Neuronal stem cell (in vitro differentiated cells): ENCODE measurements around the gene KIF22.

ENCODE experiments used
- DNase-seq: peaks from one replicate; pipeline ENCODE4 v3.0.0-alpha.2; 2013; ENCODE audit warnings: low spot score
- H2AFZ ChIP-seq: one replicate; pipeline ENCODE4 v1.6.1; 2013; ENCODE audit warnings: mild to moderate bottlenecking, low read length, inconsistent platforms
- H2AK5ac ChIP-seq: 2 replicates; pipeline ENCODE4 v1.6.1; 2013; ENCODE audit warnings: low read depth, mild to moderate bottlenecking, inconsistent platforms, low read length, moderate library complexity, mixed read lengths
- H2BK120ac ChIP-seq: 2 replicates; pipeline ENCODE4 v1.6.1; 2013; ENCODE audit warnings: low read depth, mild to moderate bottlenecking, inconsistent platforms, low read length, moderate library complexity, mixed read lengths
- H2BK12ac ChIP-seq: one replicate; pipeline ENCODE4 v1.6.1; 2013; ENCODE audit warnings: low read length, inconsistent platforms
- H2BK15ac ChIP-seq: 2 replicates; pipeline ENCODE4 v1.6.1; 2013; ENCODE audit warnings: mild to moderate bottlenecking, low read length, inconsistent platforms, mixed read lengths
- H2BK5ac ChIP-seq: one replicate; pipeline ENCODE4 v1.6.1; 2013; ENCODE audit warnings: inconsistent platforms, mild to moderate bottlenecking, low read length, moderate library complexity
- H3K14ac ChIP-seq: one replicate; pipeline ENCODE4 v1.6.1; 2013; ENCODE audit warnings: low read length, inconsistent platforms
- H3K18ac ChIP-seq: 2 replicates; pipeline ENCODE4 v1.6.1; 2013; ENCODE audit warnings: low read length, inconsistent platforms
- H3K23ac ChIP-seq: 2 replicates; pipeline ENCODE4 v1.6.1; 2013; ENCODE audit warnings: low read depth, mild to moderate bottlenecking, mixed read lengths, low read length, inconsistent platforms; ENCODE audit not compliant: poor library complexity
- H3K27ac ChIP-seq: replicated peaks from 3 replicates; pipeline ENCODE4 v1.5.1; 2013; ENCODE audit warnings: low read length, inconsistent platforms
- H3K27me3 ChIP-seq, 3 experiments: 2 replicates each; pipeline ENCODE4 v1.6.1; 2013; ENCODE audit warnings: low read length in 3 of 3, mild to moderate bottlenecking in 2 of 3, inconsistent platforms in 1 of 3, low read depth in 1 of 3, mixed read lengths in 1 of 3, moderate library complexity in 1 of 3; ENCODE audit not compliant: control insufficient read depth in 3 of 3, insufficient read depth in 3 of 3
- H3K36me3 ChIP-seq, 2 donors: replicated peaks in 1 of 2; 2 replicates each; pipeline ENCODE4 v1.6.1; 2013; ENCODE audit warnings: low read length in 2 of 2; ENCODE audit not compliant: control insufficient read depth in 2 of 2, insufficient read depth in 2 of 2
- H3K4ac ChIP-seq: 2 replicates; pipeline ENCODE4 v1.6.1; 2013; ENCODE audit warnings: inconsistent platforms, mild to moderate bottlenecking, low read length, moderate library complexity
- H3K4me1 ChIP-seq, 2 donors: 1 replicate in 1 of 2; 2 replicates in 1 of 2; pipeline ENCODE4 v1.6.1; 2013; ENCODE audit warnings: low read length in 2 of 2, low read depth in 1 of 2; ENCODE audit not compliant: control insufficient read depth in 2 of 2, insufficient read depth in 1 of 2
- H3K4me2 ChIP-seq: one replicate; pipeline ENCODE4 v1.6.1; 2013; ENCODE audit warnings: mild to moderate bottlenecking, low read length, inconsistent platforms; ENCODE audit not compliant: insufficient read depth, poor library complexity, severe bottlenecking
- H3K4me3 ChIP-seq, 2 donors: 2 replicates each; pipeline ENCODE4 v1.5.1; 2013; ENCODE audit warnings: low read length in 2 of 2, mild to moderate bottlenecking in 2 of 2, inconsistent platforms in 1 of 2, moderate library complexity in 1 of 2
- H3K79me1 ChIP-seq: one replicate; pipeline ENCODE4 v1.6.1; 2013; ENCODE audit warnings: low read depth, mild to moderate bottlenecking, inconsistent platforms, low read length, moderate library complexity
- H3K9ac ChIP-seq: one replicate; pipeline ENCODE4 v1.6.1; 2013; ENCODE audit warnings: mild to moderate bottlenecking, low read depth, low read length, inconsistent platforms; ENCODE audit not compliant: poor library complexity
- H3K9me3 ChIP-seq, 2 donors: replicated peaks in 1 of 2; 2 replicates each; pipeline versions ENCODE3 to v1.6.1; 2013; ENCODE audit warnings: low read length in 2 of 2, mild to moderate bottlenecking in 2 of 2, inconsistent platforms in 1 of 2, low read depth in 1 of 2, mixed read lengths in 1 of 2, moderate library complexity in 1 of 2; ENCODE audit not compliant: control insufficient read depth in 2 of 2, insufficient read depth in 1 of 2
- H4K8ac ChIP-seq: one replicate; pipeline ENCODE4 v1.6.1; 2013; ENCODE audit warnings: low read depth, mild to moderate bottlenecking, inconsistent platforms, low read length, moderate library complexity
- H4K91ac ChIP-seq: one replicate; pipeline ENCODE4 v1.6.1; 2013; ENCODE audit warnings: low read length, low read depth, mild to moderate bottlenecking, inconsistent platforms; ENCODE audit not compliant: poor library complexity
- WGBS, 2 donors: extraction: QIAGEN DNeasy Blood & Tissue Kit; methylation state at CpG; one replicate each; pipeline ENCODE4 v1.1.7; 2013; ENCODE audit warnings: missing lambda C conversion rate in 2 of 2, mixed read lengths in 1 of 2; ENCODE audit not compliant: insufficient read length in 2 of 2, insufficient replicate concordance in 1 of 2; ENCODE audit errors: extremely low coverage in 2 of 2; 5-methylcytosine and 5-hydroxymethylcytosine counted together

KIF22 gene

GRCh38 chr16:29824589-29825144, 34.1 kb downstream of the KIF22 start:
- H3K4me1 ChIP-seq, result peaks cover 2 to 13% of the 10 kb centered on the region in 2 donors
- no peak overlapping the region for H2BK15ac ChIP-seq
- no peak overlapping the region for H3K4ac ChIP-seq
- H3K27ac ChIP-seq, result no peak overlapping the region
- H2BK120ac ChIP-seq, result no peak overlapping the region
- no peak overlapping the region for H2AFZ ChIP-seq
- no peak overlapping the region for H3K4me3 ChIP-seq
- H3K23ac ChIP-seq, result no peak overlapping the region
- H3K9me3 ChIP-seq, result no peaks in the 10 kb centered on the region
- H3K79me1 ChIP-seq, result no peaks in the 10 kb centered on the region
- H3K14ac ChIP-seq, result no peak overlapping the region
- H4K91ac ChIP-seq, result no peak overlapping the region
- H4K8ac ChIP-seq, result no peak overlapping the region
- peak overlapping the region; percentile 1 for H3K18ac ChIP-seq
- no peak for DNase-seq
- no peak overlapping the region for H3K4me2 ChIP-seq
- H3K36me3 ChIP-seq, result peaks cover 12% of the 10 kb centered on the region in 2 donors
- H3K27me3 ChIP-seq, result no peaks in the 10 kb centered on the region
- no peak overlapping the region for H2AK5ac ChIP-seq
- no peak overlapping the region for H2BK5ac ChIP-seq
- WGBS, 2 donors, result no CpG with 5 or more reads among the region's 7 CpGs
- no peak overlapping the region for H2BK12ac ChIP-seq
- no peak overlapping the region for H3K9ac ChIP-seq

GRCh38 chr16:29825145-29826044, 34.8 kb downstream of the KIF22 start:
- Histone ChIP-seq H3K36me3 (peaks cover 5% of the 10 kb centered on the region in 2 donors), H3K4me1 (peaks cover 2 to 13% of the 10 kb centered on the region in 2 donors), H2BK15ac (no peak overlapping the region), H3K4me3 (peak overlapping the region in 1 of 2 donors; percentile 24), H3K9ac (no peak overlapping the region), H3K4me2 (no peak overlapping the region), H4K91ac (no peak overlapping the region), H2BK12ac (no peak overlapping the region), H3K14ac (no peak overlapping the region), H2BK120ac (peak overlapping the region; percentile 7), H3K4ac (no peak overlapping the region), H3K23ac (no peak overlapping the region), H3K79me1 (no peaks in the 10 kb centered on the region), H2AK5ac (no peak overlapping the region), H3K27ac (peak overlapping the region; percentile 26), H3K27me3 (no peaks in the 10 kb centered on the region), H2BK5ac (no peak overlapping the region), H3K9me3 (no peaks in the 10 kb centered on the region), H3K18ac (peak overlapping the region; percentile 46), H4K8ac (no peak overlapping the region), H2AFZ (no peak overlapping the region)
- WGBS, 2 donors, result no CpG with 5 or more reads among the region's 10 CpGs
- no peak for DNase-seq

GRCh38 chr16:29826342-29826695, 35.8 kb downstream of the KIF22 start:
- Histone ChIP-seq H3K23ac (no peak overlapping the region), H3K18ac (no peak overlapping the region), H3K4me2 (no peak overlapping the region), H3K79me1 (no peaks in the 10 kb centered on the region), H3K27ac (no peak overlapping the region), H4K91ac (no peak overlapping the region), H3K4me3 (no peak overlapping the region), H3K9ac (no peak overlapping the region), H3K14ac (no peak overlapping the region), H2BK5ac (no peak overlapping the region), H3K36me3 (no peaks in the 10 kb centered on the region), H3K27me3 (no peaks in the 10 kb centered on the region), H2BK120ac (no peak overlapping the region), H2AK5ac (no peak overlapping the region), H3K9me3 (no peaks in the 10 kb centered on the region), H3K4ac (no peak overlapping the region), H2BK15ac (no peak overlapping the region), H2AFZ (no peak overlapping the region), H2BK12ac (no peak overlapping the region), H3K4me1 (peaks cover 2 to 13% of the 10 kb centered on the region in 2 donors), H4K8ac (no peak overlapping the region)
- DNase-seq, result no peak
- no CpG with 5 or more reads among the region's 8 CpGs for WGBS, 2 donors

- H3K14ac ChIP-seq, result no peak overlapping the region
- no peak overlapping the region for H4K8ac ChIP-seq
- no peak overlapping the region for H2BK120ac ChIP-seq
- no peak overlapping the region for H4K91ac ChIP-seq
- no peaks in the 10 kb centered on the region for H3K9me3 ChIP-seq
- no peak for DNase-seq
- WGBS, 2 donors, result no CpG with 5 or more reads among the region's 11 CpGs
- H3K4me3 ChIP-seq, result no peak overlapping the region
- H2BK15ac ChIP-seq, result no peak overlapping the region
- H3K18ac ChIP-seq, result no peak overlapping the region
- no peak overlapping the region for H2BK5ac ChIP-seq
- no peak overlapping the region for H3K4ac ChIP-seq
- no peak overlapping the region for H3K4me2 ChIP-seq
- H3K9ac ChIP-seq, result no peak overlapping the region
- H3K27me3 ChIP-seq, result no peaks in the 10 kb centered on the region
- H2AFZ ChIP-seq, result no peak overlapping the region
- H3K4me1 ChIP-seq, result peaks cover 0 to 2% of the 10 kb centered on the region in 2 donors
- no peak overlapping the region for H3K27ac ChIP-seq
- H2BK12ac ChIP-seq, result no peak overlapping the region
- no peak overlapping the region for H2AK5ac ChIP-seq
- no peak overlapping the region for H3K23ac ChIP-seq
- peaks cover 2% of the 10 kb centered on the region for H3K79me1 ChIP-seq
- H3K36me3 ChIP-seq, result no peaks in the 10 kb centered on the region
These were observed 40.2 kb downstream of the KIF22 start for GRCh38 chr16:29830774-29831173.
